Kasumi-1 (cell line): ENCODE data around the gene NCAPG2.
A peak's percentile ranks its signal among the peaks of the same experiment; 100 is the strongest.
"Not testable (repeated sequence)": the region's sequence is repeated elsewhere in the genome, so short reads cannot be mapped to it uniquely, and the experiment has no call there.

ENCODE experiments used
- DNase-seq, 2 experiments: peaks; one replicate each; lab custom pipeline; 2025; lab: John Stamatoyannopoulos, UW

Gene NCAPG2

GRCh38 chr7:158633055-158633956 is 71.3 kb downstream of the NCAPG2 start:
- no peak for DNase-seq

- no peak for DNase-seq
These were observed 72.9 kb downstream of the NCAPG2 start for GRCh38 chr7:158631574-158632195.

- not testable (repeated sequence) for DNase-seq
These were observed 78.3 kb downstream of the NCAPG2 start for GRCh38 chr7:158626289-158626688.

- DNase-seq, result no peak
These were observed 81.4 kb downstream of the NCAPG2 start for GRCh38 chr7:158623241-158623640.

- no peak for DNase-seq
These were observed 83.7 kb downstream of the NCAPG2 start for GRCh38 chr7:158620839-158621441.

GRCh38 chr7:158620418-158620817 is 84.2 kb downstream of the NCAPG2 start:
- no peak for DNase-seq

GRCh38 chr7:158618745-158619140 is 85.9 kb downstream of the NCAPG2 start:
- DNase-seq, result no peak

- DNase-seq, result no peak
These were observed 86.9 kb downstream of the NCAPG2 start for GRCh38 chr7:158617737-158618128.

- DNase-seq, result no peak
These were observed 88.6 kb downstream of the NCAPG2 start for GRCh38 chr7:158616050-158616449.

GRCh38 chr7:158614700-158615099 is 89.9 kb downstream of the NCAPG2 start:
- no peak for DNase-seq

GRCh38 chr7:158613481-158613880 is 91.1 kb downstream of the NCAPG2 start:
- no peak for DNase-seq

- DNase-seq, result no peak
These were observed 92.1 kb downstream of the NCAPG2 start for GRCh38 chr7:158612546-158612945.

GRCh38 chr7:158611541-158611940 is 93.1 kb downstream of the NCAPG2 start:
- no peak for DNase-seq

- DNase-seq, result peak; percentile 73 to 81
These were observed 95.2 kb downstream of the NCAPG2 start for GRCh38 chr7:158609313-158609974.

- no peak for DNase-seq
These were observed 97.0 kb downstream of the NCAPG2 start for GRCh38 chr7:158607563-158607962.

GRCh38 chr7:158606671-158607424 is 97.8 kb downstream of the NCAPG2 start:
- no peak for DNase-seq

GRCh38 chr7:158606129-158606528 is 98.5 kb downstream of the NCAPG2 start:
- no peak for DNase-seq

GRCh38 chr7:158603773-158604755 is 100.5 kb downstream of the NCAPG2 start:
- no peak for DNase-seq

- no peak for DNase-seq
These were observed 101.5 kb downstream of the NCAPG2 start for GRCh38 chr7:158602905-158603772.
